ENCODE data around the gene CRYGS. TPM values are rescaled to one million over a fixed set of nuclear protein-coding genes. Genes with fewer than 3 reads are reported as not detected.

Gene CRYGS
- total RNA-seq, 2 experiments from 2014 or later: 1.4 to 2.6 TPM

Other genes with a start within 250 kb of the CRYGS start
- gene DGKG, start 182.1 kb downstream of the CRYGS start, total RNA-seq: under 1 TPM; 0.18 to 0.36 TPM
- gene TBCCD1, start 23.0 kb upstream of the CRYGS start, total RNA-seq: 10 to 100 TPM in 1 of 2 experiments, 1 to 10 TPM in 1; 9.8 to 10.8 TPM
- 10 to 100 TPM; 30.0 to 31.5 TPM for gene DNAJB11, start 26.3 kb upstream of the CRYGS start, total RNA-seq
- gene AHSG, start 68.7 kb upstream of the CRYGS start, total RNA-seq: not detected
- not detected for gene FETUB, start 96.0 kb upstream of the CRYGS start, total RNA-seq
- gene HRG, start 121.6 kb upstream of the CRYGS start, total RNA-seq: not detected
- not detected for gene KNG1, start 173.0 kb upstream of the CRYGS start, total RNA-seq
- 100 to 1,000 TPM; 450 to 466 TPM for gene EIF4A2, start 239.2 kb upstream of the CRYGS start, total RNA-seq